Ovary (tissue), 3 donors: ENCODE measurements around the gene ARPC1B.
"Not testable (repeated sequence)": the region's sequence is repeated elsewhere in the genome, so short reads cannot be mapped to it uniquely, and the experiment has no call there.

Experiments used
- POLR2A ChIP-seq: fragments of 450-650 bp; IDR thresholded peaks from one replicate; pipeline ENCODE4 v1.6.1; 2017; ENCODE audit warnings: antibody characterized with exemption, mild to moderate bottlenecking, moderate library complexity
- TF ChIP-seq, protein P1 (sequence below), 3 donors: fragments of 450-650 bp in 2 of 3; fragments of 200-600 bp in 1 of 3; IDR thresholded peaks; one replicate each; pipeline versions ENCODE4 v1.5.1 to v1.8.0; 2016 to 2022; ENCODE audit warnings: antibody characterized with exemption in 3 of 3, mild to moderate bottlenecking in 1 of 3
- donor health status: DM: no; HTN: no; CAD: no.

- TF ChIP-seq, protein P1, sequence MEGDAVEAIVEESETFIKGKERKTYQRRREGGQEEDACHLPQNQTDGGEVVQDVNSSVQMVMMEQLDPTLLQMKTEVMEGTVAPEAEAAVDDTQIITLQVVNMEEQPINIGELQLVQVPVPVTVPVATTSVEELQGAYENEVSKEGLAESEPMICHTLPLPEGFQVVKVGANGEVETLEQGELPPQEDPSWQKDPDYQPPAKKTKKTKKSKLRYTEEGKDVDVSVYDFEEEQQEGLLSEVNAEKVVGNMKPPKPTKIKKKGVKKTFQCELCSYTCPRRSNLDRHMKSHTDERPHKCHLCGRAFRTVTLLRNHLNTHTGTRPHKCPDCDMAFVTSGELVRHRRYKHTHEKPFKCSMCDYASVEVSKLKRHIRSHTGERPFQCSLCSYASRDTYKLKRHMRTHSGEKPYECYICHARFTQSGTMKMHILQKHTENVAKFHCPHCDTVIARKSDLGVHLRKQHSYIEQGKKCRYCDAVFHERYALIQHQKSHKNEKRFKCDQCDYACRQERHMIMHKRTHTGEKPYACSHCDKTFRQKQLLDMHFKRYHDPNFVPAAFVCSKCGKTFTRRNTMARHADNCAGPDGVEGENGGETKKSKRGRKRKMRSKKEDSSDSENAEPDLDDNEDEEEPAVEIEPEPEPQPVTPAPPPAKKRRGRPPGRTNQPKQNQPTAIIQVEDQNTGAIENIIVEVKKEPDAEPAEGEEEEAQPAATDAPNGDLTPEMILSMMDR (IDR thresholded peaks at IDR 0.05): not testable (repeated sequence)
- TF ChIP-seq POLR2A: not testable (repeated sequence)
Measured at GRCh38 chr7:99330314-99330961, 44.1 kb upstream of the ARPC1B start.
